Measurements from ENCODE around the gene TAF6L. TPM values are rescaled to one million over a fixed set of nuclear protein-coding genes. Genes with fewer than 3 reads are reported as not detected.

TAF6L gene
- total and polyA plus RNA-seq, 9 of the 15 experiments (the other 6 are each of a cell fraction or from before 2014, with no cell fraction given), result 0.04 to 45.5 (median 20.8) TPM

- TF ChIP-seq AFF1 (IDR thresholded peaks at IDR 0.05; ENCODE audit: low read depth in 1 of 2, partially characterized antibody in 2 of 2) (peak in 1 of 2 experiments; percentile 16), ZNF639 (CRISPR knock-in tag; conservative IDR thresholded peaks at IDR 0.05 in 1 of 2, IDR thresholded peaks at IDR 0.05 in 1 of 2) (peak in 1 of 2 experiments; percentile 65; a peak in 1 of 4 replicates), HDAC2 (IDR thresholded peaks at IDR 0.05) (peak; percentile 56; the same call in 1 of the 2 replicates), KLF1 (tag; IDR thresholded peaks at IDR 0.05) (no peak; the same call in none of the 2 replicates), ZNF274 (IDR thresholded peaks at IDR 0.05; ENCODE audit: borderline replicate concordance, low read depth, low read length) (no peak; the same call in 1 of the 2 replicates), ZNF551 (CRISPR knock-in tag; IDR thresholded peaks at IDR 0.05) (no peak), CHD1 (IDR thresholded peaks at IDR 0.05; ENCODE audit: low read length) (peak; percentile 82), SOX6 (IDR thresholded peaks at IDR 0.05) (peak; percentile 61), NFE2 (IDR thresholded peaks at IDR 0.05; ENCODE audit: low read depth) (peak; percentile 45), MLLT1 (IDR thresholded peaks at IDR 0.05) (peak in 1 of 2 experiments; percentile 49; a peak in 2 of 4 replicates), TAF7 (tag; IDR thresholded peaks at IDR 0.05) (peak; percentile 63), SAFB (IDR thresholded peaks at IDR 0.05; ENCODE audit: borderline replicate concordance, low read depth, low read length) (peak; percentile 30; the same call in 1 of the 2 replicates), ZEB2 (IDR thresholded peaks at IDR 0.05) (peak; percentile 89), KLF13 (tag; IDR thresholded peaks at IDR 0.05; ENCODE audit: borderline replicate concordance, low read depth) (peak; percentile 28; the same call in 1 of the 2 replicates), CHD2 (IDR thresholded peaks at IDR 0.05; ENCODE audit: low read depth, low read length) (peak; percentile 3; the same call in 1 of the 2 replicates), SRF (CRISPR knock-in tag; IDR thresholded peaks at IDR 0.05) (peak in 1 of 2 experiments; percentile 72; a peak in 2 of 4 replicates), MIER1 (IDR thresholded peaks at IDR 0.05; ENCODE audit: low read depth) (no peak), TCF3 (CRISPR knock-in tag; IDR thresholded peaks at IDR 0.05) (peak; percentile 58; the same call in 1 of the 2 replicates), ZBTB26 (CRISPR knock-in tag; IDR thresholded peaks at IDR 0.05) (no peak)
Measured at GRCh38 chr11:62787005-62787759, 16.0 kb downstream of the TAF6L start, which contains the start of gene TMEM179B (continued).
